Activated CD4-positive, alpha-beta T cell treated with anti-CD3 and anti-CD28 coated beads for 48 hours (primary cell): ENCODE data around the gene CENPVL1.
"Not testable (repeated sequence)": the region's sequence is repeated elsewhere in the genome, so short reads cannot be mapped to it uniquely, and the experiment has no call there.

Source experiments
- DNase-seq: peaks from one replicate; pipeline ENCODE4 v3.0.0-alpha.2; 2020

Gene CENPVL1

DNA sequence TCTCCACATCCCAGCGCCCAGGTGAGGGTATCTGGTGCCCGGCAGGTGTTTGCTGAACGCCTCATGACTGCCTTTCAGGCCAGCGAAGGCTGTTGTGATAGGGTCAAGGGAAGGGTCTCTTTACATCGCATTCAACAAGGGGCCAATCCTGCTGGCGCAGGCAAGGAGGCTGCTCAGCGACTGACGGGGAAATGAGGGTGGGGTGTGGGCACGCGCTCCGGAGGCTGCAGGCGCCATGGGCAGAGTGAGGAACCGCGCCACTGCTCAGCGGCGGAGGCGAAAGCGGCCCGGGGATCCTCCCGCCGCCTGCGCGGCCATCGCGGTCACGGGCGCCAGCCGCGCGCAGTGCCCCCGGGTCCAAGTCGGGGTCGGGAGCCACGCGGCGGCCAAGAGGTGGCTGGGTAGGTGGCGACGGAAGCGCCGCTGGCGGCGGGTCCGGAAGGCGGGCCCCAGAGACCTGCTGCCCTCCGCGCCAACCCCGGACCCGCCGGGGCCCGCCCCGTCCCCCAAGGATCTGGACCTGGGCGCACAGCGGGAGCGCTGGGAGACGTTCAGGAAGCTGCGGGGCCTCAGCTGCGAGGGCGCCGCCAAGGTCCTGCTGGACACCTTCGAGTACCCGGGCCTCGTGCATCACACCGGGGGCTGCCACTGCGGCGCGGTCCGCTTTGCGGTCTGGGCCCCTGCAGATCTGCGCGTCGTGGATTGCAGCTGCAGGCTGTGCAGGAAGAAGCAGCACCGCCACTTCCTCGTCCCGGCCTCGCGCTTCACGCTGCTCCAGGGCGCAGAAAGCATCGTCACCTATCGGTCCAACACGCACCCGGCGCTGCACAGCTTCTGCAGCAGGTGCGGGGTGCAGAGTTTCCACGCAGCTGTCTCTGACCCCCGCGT, at the start of gene CENPVL1:
TSS of gene CENPVL1 (plus strand) at position 236 of the 888 bp plus-strand sequence. CDS start at position 236, 0 bp downstream.
- DNase-seq = not testable (repeated sequence)

DNA sequence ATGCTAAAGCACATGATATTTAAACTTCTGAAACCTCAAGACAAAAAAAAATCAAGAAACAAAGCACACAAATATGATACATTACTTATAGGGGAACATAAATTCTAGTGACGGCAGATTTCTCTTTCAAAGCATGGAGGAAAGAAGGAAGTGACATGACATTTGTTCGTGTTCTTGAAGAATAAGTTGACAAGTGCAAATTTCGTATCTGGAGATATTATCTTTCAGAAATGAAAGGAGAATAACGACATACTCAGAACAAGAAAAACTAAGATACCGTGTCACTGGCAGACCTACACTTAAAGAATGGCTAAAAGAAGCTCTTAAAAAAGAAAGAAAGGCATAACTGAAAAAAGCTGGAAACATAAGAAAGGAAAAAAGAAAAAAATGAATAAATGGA, 44.3 kb upstream of the CENPVL1 start:
- DNase-seq = no peak

DNA sequence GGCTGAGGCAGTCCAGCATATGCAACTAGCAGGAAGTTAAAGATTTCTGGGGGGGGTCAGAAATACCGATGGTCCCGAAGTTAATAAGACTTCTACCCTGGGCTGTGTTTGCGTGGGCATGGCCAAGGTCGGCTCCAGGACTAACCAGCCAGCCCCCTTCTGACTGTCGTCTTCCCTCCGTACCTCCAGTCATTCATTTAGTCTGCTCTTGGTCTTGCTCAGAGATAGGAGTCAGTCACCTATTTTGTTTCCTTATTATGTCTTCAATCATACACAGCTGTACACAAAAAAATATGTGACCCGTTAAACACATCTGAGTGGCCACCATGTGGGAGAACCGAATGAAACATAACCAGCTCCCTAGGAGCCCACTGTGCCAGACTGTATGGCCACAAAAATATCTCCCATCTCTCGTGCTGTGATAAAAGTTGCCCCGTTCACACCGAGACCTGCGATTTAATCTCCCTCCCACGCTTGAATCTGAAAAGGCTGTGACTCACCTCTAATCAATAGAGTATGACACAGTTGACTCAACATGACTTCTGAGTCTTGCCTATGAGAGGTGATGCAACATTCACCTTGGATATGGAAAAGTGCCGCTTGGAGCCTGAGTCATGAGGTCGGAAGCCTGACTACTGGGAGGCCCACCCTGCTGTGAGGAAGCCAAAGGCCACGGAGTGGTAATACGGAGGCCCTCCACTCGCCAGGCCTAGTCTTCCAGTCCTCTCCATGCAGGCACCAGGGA, 30.5 kb upstream of the CENPVL1 start:
- not testable (repeated sequence) for DNase-seq

DNA sequence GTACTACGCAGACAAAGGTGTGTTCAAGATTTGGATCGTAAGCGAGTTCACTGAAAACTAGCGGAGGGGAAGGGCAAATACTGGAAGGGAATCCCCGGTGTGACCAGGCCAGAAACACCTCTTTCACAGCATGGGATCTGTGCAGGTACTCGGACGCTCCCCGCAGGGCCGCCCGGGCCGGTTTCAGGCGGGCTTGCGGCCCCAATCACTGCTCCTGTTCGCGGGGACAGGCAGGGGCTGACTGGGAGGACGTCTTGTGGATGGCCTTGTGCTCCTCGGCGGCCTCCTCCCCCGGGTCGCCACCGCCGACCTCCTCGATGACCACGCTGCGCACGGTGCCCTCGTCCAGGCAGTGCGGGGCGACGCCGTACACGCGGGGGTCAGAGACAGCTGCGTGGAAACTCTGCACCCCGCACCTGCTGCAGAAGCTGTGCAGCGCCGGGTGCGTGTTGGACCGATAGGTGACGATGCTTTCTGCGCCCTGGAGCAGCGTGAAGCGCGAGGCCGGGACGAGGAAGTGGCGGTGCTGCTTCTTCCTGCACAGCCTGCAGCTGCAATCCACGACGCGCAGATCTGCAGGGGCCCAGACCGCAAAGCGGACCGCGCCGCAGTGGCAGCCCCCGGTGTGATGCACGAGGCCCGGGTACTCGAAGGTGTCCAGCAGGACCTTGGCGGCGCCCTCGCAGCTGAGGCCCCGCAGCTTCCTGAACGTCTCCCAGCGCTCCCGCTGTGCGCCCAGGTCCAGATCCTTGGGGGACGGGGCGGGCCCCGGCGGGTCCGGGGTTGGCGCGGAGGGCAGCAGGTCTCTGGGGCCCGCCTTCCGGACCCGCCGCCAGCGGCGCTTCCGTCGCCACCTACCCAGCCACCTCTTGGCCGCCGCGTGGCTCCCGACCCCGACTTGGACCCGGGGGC, 28.2 kb upstream of the CENPVL1 start:
- DNase-seq = not testable (repeated sequence)

DNA sequence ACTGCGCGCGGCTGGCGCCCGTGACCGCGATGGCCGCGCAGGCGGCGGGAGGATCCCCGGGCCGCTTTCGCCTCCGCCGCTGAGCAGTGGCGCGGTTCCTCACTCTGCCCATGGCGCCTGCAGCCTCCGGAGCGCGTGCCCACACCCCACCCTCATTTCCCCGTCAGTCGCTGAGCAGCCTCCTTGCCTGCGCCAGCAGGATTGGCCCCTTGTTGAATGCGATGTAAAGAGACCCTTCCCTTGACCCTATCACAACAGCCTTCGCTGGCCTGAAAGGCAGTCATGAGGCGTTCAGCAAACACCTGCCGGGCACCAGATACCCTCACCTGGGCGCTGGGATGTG, 27.6 kb upstream of the CENPVL1 start, which contains the start of gene CENPVL2:
TSS of gene CENPVL2 (minus strand) at position 112 of the 343 bp plus-strand sequence. CDS start at position 112, 0 bp downstream.
- not testable (repeated sequence) for DNase-seq

DNA sequence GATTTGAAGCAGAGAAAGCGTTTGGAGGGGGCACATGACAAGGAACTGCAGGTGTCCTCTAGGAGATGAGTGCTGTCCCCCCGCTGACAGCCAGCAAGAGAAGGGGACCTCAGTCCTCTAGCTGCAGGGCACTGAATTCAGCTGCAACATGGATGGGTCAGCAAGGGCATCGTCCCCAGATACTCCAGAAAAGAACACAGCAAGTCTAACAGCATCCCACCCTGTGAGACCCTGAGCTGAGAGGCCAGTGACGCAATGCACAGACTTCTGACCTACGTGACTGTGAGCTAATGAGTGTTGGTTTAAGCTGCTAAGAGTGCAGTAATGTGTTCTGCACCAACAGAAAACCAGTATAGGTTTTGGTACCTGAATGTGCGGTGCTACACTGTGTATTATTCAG, 16.1 kb upstream of the CENPVL1 start:
- no peak for DNase-seq

DNA sequence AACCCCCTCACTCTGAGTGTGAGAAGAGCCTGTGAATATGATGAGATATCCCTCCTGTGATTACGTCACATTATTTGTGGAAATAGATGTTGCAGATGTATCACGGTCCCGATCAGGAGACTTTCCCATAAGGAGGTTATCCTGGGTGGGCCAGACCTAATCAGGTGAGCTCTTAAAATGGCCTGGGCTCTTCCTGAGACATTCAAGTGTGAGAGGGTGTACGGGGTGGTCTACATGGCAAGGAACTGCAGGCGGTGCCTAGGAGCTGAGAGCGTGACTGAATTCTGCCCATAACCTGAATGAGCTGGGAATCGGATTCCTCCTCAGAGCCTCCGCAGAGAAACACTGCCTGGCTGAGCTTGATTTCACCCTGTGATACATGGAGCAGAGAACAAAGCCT, 12.9 kb upstream of the CENPVL1 start:
- no peak for DNase-seq

DNA sequence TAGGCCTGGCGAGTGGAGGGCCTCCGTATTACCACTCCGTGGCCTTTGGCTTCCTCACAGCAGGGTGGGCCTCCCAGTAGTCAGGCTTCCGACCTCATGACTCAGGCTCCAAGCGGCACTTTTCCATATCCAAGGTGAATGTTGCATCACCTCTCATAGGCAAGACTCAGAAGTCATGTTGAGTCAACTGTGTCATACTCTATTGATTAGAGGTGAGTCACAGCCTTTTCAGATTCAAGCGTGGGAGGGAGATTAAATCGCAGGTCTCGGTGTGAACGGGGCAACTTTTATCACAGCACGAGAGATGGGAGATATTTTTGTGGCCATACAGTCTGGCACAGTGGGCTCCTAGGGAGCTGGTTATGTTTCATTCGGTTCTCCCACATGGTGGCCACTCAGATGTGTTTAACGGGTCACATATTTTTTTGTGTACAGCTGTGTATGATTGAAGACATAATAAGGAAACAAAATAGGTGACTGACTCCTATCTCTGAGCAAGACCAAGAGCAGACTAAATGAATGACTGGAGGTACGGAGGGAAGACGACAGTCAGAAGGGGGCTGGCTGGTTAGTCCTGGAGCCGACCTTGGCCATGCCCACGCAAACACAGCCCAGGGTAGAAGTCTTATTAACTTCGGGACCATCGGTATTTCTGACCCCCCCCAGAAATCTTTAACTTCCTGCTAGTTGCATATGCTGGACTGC, 2.8 kb downstream of the CENPVL1 start:
- not testable (repeated sequence) for DNase-seq

DNA sequence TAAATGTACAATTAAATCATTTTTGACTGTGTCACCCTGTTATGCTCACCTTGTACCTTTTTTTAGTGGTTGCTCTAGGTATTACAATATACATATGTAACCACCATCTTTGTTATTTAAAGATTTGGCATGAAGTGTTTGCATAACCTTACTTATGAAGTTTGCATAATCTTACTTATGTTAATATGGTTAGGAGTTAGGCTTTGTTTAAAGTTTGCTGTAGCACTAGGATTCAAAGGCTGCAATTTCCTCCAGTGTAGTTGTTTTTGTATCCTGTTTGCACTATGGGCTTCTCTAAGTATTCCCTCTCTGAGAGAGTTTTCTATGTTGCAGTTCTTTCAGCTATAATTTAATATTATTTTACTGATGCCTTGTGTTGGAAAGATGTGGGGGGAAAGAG, 17.9 kb downstream of the CENPVL1 start:
- no peak for DNase-seq

DNA sequence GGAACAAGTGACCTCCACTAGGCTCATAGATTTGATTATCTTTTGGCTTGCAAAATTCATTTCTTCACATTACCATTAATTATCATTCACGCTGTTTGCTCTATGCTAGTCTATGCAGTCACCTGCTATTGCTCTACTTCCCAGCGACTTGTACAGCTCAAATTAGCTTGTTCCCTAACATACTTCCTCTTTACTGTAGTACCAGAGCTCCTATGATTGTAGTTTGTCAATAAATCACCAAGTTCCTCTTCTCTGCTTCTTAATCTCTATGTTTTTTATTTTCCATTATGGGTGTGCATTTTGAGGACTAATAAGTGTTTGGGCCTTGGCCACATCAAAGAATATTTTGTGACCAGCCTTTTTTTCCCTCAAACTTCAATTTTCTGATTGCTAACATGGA, 26.8 kb downstream of the CENPVL1 start:
- no peak for DNase-seq

DNA sequence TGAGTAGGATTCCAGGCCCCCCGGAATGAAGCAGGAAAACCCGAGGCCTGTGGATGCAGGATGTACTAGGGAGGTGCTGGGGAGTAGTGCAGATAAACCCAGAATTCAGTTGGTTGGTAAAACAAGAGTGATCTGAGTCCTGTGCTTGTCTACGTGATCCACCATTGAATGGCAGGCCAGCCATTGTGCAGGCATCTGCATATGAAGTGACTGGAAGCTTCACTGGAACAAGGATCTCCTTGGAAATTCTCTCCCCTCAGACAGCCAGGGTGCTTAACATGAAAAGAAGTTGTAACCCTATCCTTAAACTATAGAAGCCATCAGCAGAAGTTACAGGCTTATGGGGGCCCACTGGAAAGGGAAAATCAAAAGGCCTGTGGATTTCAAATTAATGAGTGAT, 32.3 kb downstream of the CENPVL1 start:
- DNase-seq = no peak

DNA sequence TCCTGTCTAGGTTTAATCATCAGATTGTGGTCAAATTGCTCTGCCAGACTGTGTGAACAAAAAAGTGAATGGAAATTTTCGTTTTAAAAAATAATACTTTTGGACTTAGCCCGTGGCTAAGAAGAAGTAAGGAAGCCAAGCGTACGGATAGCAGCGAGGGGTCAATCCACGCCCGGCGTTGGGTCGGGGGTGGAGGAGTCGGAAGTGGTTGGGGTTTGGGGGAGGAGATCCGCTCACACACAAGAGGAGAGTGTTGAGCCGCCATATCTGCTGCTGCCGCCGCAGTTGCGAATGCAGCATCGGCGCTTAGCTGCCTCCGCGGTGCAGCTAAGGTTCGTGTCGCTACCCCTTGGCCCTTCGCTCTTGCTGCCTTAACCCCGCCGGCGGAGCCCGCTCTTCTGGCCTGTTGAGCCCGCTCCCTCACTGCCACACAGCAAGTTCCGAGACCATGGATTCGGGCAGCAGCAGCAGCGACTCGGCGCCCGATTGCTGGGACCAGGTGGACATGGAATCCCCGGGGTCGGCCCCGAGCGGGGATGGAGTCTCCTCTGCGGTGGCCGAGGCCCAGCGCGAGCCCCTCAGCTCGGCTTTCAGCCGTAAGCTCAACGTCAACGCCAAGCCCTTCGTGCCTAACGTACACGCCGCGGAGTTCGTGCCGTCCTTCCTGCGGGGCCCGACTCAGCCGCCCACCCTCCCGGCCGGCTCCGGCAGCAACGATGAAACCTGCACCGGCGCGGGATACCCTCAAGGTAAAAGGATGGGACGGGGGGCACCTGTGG, 33.1 kb downstream of the CENPVL1 start, which contains the start of gene GSPT2:
TSS of gene GSPT2 (plus strand) at position 264 of the 779 bp plus-strand sequence. CDS start at position 449, 185 bp downstream.
- DNase-seq = peak; percentile 77

DNA sequence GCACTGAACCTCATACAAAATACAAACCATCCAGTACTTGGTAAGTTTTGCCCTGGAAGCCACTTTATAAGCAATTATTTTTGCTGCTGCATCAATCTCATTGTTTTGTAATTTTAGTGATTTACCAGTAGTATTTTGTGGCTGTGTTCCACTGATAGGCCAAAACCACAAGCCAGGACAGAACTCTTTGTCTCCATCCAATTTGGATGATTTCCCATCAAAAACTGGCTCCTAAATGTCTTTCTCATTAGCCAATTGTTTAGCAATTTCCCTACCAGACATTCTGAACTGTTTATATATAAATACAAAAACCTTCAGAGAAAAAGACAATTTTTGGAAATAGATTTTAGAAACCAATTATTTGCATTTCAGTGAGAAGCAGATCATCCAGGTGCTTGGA, 37.4 kb downstream of the CENPVL1 start:
- DNase-seq = no peak

DNA sequence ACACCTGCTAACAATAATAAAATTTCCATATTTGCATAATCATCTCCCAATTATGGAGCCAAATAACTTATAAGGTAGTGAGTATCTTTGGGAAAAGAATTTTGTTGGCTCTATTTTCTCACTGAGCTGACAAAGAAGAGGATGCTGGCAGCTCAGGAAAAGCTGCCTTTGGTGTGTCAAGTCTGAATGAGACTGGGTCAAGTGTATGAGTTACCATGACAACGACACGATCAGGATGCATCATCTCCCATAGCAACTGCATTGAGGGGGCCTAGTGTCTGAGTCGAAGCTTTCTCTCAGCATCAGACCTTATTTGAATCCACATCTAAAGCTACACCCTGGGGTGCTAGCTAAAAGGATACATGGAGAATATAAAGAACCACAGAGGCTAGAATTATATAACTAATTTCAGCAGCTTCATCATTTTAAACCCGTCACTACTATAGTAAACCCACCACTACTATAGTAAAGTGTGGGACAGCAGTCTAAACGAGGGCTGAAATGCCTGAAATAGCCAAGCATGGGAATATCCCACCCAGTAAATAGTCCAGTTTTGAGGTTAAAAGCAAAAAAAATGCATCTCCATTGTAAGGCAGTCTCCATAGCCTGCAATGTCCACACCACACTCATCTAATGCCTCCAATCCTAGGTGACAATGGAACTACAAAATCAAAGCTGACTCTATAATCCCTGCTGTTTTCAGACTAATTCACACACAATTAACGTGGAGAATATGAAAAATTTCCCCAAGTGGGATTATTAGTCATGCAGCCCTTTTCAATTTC, 48.9 kb downstream of the CENPVL1 start:
- no peak for DNase-seq

DNA sequence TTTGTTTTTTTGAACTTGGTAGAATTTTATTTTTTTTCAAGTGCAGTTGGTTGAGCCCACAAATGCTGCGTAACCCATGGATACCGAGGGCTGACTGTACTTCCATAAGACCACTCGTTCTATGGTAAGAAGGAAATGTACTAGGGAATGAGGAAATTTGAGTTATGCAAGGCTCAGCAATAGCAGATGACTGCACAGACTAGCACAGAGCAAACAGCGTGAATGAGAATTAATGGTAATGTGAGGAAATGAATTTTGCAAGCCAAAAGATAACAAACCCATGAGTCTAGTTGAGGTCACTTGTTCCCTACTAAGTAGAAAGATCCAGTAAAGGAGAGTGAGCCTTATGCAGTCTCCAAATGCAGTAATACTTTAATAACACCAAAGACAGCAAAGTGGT, 50.3 kb downstream of the CENPVL1 start:
- no peak for DNase-seq
